AG20443 (cell line): ENCODE results near the gene AURKAIP1.
"Not testable (repeated sequence)": the region's sequence is repeated elsewhere in the genome, so short reads cannot be mapped to it uniquely, and the experiment has no call there.

Source experiments
- DNase-seq: peaks from one replicate; pipeline ENCODE4 v3.0.0; 2012; ENCODE audit warnings: low spot score, mixed read lengths

AURKAIP1 gene

DNA sequence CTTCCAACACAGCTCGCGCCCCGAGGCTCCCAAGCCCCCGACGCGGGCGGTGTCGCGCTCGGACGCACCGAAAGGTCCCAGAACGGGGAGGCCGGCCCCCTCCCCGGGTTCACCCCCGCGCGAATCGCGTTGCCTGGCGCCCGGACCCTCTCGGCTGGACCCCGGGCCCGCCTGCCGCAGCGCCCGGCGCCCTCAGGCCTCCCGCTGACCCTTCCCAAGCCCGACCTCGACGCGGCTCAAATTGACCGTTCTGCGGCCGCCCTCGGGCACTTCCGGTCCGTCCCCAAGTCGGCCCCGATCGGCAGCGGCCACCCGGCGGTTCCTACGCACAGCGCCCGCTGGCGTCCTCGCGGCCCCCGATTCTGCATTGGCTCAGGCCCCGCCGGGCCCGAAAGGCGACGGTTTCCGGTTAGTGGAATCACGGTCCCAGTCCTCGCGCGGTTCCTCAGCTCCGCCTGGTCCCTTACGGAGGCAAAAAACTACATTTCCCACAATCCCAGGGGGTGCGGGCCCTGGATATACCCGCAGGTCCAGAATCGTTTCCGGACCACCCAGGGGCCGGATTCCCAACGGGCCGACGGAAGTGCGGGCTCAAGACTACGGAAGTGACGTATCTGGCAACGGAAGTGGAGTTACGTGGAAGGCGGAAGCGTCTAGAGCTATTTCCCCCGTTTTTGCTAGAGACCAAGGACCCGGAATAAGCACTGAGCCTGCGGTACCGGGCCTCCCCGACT lies at the start of gene AURKAIP1:
TSS of gene AURKAIP1 (minus strand) at position 279 of the 734 bp plus-strand sequence. CDS start 451 bp downstream, outside the sequence.
- DNase-seq, result peak; percentile 98

DNA sequence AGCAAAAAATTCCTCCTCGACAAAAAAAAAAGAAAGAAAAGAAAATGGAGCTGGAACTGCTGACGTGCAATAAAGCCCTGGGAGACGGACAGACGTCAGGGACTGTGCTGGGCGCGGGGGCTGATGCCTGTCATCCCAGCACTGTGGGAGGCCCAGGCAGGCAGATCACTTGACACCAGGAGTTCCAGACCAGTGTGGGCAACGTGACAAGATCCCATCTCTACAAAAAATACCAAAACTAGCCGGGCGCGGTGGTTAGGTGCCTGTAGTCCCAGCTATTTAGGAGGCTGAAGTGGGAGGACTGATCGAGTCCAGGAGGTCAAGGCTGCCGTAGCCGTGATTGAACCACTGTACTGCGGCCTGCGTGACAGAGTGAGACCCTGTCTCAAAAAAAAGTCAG lies 49.7 kb upstream of the AURKAIP1 start:
- DNase-seq, result no peak

DNA sequence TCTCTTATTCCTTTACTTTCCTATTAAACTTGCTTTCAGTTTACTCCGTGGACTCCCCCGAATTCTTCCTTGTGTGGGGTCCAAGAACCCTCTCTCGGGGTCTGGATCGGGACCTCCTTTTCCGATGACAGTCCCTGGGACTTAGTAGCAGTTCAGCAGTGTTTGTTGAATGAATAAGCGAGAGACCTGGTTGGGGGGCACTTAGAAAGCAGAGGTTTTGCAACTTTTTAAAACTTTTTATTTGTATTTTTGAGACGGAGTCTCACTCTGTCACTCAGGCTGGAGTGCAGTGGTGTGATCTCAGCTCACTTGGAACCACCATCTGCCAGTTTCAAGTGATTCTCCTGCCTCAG lies 48.2 kb upstream of the AURKAIP1 start:
- DNase-seq, result no peak

DNA sequence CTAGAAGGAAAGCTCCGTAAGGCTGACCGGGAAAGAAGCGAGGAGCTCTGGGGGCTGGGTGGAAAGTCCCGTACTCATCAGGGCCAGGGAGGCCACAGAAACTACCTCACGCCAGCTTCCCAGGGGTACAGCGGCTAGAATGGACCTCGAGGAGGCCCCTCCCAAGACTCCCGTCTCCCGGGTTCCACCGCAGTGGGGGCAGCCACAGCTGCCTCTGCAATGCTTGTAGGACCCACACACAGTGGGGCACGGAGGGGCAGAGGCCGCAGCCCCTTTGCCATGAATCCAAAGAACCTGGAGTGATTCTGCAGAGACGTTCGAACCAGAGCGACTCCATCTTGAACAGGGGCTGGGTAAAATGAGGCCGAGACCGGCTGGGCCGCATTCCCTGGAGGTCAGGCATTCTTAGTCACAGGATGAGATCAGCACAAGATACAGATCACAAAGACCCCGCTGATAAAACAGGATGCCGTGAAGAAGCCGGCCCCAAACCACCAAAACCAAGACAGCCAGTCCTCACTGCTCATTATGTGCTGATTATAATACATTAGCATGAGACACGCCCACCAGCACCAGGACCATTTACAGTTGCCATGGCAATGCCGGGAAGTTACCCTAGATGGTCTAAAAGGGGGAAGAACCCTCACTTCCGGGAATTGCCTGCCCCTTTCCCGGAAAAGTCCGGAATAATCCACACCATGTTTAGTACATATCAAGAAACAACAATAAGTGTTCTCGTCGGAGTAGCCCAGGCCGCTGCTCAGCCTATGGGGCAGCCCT lies 47.6 kb upstream of the AURKAIP1 start:
- DNase-seq, result no peak

DNA sequence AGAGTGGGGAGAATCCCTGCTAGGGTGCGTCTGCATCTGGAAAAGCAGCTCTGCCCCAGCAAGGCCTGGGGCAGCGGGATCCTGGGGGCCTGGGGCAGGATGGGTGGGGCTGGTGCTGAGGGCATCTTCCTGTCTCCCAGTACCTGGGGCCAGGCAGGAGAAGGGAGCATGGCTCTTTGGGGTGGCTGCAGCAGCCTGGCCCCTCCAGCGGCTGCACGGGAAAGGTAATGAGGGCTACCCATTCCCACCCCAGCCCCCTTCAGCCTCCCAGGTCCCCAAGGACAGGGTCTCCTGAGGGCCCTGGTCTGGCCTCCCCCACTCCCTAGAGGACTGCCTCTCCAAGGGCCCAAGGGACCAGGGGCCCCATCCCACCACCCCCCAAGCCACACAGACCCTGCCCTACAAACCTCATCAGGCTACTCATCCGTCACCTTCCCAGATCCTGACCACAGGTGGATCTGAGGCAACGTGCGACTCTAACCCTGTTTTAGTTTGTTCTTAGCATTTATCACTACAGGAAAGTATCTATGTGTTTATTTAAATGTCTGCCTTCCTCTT lies 47.0 kb upstream of the AURKAIP1 start:
- DNase-seq, result no peak

DNA sequence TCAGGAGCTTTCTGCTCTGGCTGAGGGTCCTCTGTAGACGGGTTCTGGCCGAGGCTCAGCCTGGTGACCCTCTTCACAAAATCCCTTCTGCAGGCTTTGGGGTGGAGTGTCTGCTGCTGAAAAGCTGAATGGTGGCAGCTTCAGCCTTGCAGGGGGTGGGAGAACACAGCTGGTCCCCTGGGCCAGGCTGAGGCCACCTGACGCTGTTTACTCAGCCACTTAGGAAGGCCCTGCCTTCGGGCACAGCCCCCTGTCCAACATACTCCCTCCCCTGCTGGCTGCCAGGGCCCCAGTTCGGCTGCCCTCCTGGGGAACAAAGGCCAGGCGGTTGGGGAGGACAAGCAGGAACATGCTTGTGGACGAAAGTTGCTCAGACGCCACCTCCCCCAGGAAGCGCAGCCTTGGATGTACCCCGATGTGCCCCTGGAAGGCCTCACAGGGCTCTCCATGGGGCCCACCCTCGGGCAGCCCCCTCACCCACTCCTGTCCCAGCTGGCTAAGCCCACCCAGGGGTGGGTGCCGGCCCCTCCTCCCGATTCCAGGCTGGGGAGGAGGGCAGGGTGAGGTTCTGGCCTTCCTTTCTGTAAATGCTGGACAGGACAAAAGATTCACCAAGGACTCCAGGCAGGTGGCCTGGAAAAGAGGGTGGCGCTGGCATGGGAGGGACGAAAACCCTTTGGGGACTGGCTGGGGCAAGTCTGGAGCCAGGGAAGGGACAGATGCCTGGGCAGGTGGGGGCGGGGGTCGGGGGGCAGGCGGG lies 46.3 kb upstream of the AURKAIP1 start, which contains the start of gene ANKRD65:
TSS of gene ANKRD65 (minus strand) at position 130 of the 760 bp plus-strand sequence. CDS start 271 bp downstream, outside the sequence.
- DNase-seq, result no peak

DNA sequence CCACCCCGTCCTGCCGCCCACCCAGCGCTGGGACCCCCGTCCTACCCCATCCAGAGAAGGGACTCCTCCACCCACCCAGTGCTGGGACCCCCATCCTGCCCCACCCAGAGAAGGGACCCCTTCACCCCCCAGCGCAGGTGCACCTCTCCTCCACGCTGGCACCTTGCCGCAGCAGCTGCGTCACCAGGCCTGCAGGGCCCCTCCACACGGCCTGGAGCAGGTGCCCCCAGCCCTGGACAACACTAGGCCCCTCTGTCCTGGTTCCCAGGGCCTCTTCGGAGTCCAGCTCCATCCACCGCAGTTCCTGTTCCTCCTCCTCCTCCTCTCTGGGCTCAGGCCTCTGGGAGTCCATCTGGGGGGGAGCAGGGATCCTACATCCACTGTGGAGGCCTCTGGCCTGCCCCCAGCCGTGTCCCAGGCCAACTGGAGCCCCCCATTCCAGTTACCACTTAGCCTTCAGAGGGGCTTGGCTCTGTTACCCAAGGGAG lies 45.7 kb upstream of the AURKAIP1 start:
- DNase-seq, result no peak

DNA sequence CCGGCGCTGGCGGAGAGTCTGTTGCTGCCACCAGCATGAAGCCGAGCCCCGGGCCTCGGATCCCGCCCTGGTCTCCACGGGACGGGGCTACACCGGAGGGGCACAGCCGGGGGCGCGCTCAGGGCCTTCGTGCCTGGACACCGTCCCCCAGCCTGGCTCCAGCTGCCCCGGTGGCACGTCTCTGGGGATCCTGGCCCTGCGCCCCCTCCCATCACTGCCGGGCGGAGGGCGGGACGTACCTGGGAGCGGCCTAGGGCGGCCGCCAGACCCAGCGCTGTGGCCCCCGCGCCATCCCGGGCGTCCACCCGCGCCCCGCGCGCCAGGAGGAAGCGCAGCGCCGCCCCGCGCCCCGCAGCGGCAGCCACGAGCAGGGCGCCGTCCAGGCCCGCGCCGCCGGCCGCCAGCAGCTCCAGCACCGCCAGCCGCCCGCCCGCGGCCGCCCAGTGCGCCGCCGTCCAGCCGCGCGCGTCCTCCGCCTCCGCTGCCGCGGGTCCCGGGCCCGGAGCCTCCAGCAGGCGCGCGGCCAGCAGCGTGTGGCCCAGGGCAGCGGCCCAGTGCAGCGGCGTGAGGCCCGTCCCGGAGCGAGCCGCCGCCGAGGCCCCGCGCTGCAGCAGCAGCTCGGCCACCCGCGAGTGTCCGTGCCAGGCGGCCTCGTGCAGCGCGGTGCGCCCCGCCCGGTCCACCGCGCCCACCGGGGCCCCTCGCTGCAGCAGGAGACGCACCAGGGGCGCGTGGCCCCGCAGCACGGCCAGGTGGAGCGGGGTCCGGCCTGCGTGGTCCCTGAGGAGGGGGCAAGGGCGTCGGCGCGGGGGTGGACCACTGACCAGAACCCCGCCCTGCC lies 45.0 kb upstream of the AURKAIP1 start:
- peak; percentile 75 for DNase-seq

DNA sequence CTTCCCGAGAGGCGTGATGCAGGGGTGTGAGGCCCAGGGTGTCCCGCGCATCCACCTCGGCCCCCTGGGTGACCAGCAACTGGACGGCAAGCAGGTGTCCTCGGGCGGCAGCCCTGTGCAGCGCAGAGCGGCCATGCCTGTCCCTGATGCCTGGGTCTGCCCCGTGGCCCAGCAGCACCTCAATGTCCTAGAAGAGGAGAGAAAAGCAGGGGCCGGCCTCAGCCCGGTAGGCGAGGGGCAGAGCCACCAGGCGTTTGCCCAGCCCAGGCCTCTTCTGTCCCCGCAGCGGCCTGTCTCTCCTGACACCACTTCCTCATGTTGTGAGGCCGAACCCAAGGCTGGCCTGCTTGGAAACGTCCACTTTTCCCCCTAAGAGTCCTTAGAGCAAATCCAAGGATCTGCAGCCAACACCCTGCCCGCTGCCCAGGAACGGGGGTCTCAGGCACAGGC lies 44.4 kb upstream of the AURKAIP1 start:
- no peak for DNase-seq

DNA sequence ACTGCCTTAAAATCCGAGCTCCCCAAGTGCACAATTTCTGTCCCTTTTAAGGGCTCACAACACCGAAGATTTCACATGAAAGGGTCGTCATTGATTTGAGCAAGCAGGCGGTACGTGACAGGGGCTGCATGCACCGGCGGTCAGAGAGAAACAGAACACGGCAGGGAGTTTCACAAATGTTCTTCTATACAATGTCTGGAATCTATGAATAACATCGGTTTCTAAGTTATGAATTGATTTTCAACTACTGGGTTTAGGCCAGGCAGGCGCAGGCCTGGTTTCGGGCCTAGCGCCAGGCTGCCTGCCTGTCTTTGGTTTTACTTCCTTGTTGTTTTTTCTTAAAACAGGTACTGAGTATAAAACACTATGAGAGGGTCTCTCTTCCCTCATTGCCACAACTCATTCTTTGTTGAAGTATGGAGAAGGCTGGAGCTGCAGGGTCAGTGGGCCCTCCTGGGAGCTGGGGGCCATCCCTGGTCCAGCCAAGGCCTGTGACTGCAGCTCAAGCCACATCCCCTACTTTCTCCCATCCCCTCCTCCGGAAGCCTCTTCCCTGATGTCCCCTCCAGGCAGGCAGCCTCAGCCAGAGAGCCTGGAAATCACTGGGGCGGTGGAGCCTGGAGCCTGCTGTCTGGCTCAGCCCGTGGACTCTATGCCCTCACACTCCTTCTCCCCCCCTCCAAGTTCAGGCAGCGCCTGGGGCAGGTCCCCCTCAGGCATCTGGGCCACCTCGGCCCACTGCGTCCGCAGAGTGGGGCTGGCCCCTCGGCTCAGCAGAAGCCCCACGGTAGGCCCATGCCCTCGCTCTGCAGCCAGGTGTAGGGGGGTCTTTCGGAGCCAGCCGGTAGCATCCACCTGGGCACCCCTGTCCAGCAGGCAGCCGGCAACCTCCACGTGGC lies 43.7 kb upstream of the AURKAIP1 start:
- DNase-seq, result no peak

DNA sequence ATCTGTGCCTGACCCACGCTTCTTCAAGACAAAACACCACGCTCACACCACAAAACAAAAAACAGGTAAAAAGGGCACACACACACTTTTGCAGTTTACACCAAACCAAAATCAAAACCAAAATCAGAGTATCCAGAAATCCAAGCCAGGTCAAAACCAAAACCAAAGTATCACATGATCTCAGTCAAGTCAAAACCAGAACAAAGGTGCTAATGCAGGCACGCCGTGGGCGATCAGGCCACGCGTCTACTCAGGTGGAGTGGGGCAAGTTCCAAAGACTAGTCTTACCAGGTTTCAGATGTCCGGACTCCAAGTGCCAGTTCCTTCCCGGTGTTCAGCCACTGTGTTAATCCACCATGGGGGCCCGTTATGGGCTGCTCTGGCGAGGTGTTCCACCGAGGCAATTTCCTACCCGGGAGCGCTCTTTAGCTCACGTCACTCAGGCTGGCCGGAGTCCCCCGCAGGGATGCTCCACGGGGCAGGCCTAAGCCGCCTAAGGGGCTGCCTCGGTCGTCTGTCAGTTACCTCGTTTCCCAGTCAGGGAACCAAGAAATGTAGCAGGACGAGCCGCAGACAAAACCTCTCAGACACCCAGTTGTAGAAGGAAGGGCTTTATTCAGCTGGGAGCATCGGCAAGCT lies 42.9 kb upstream of the AURKAIP1 start:
- DNase-seq, result not testable (repeated sequence)

DNA sequence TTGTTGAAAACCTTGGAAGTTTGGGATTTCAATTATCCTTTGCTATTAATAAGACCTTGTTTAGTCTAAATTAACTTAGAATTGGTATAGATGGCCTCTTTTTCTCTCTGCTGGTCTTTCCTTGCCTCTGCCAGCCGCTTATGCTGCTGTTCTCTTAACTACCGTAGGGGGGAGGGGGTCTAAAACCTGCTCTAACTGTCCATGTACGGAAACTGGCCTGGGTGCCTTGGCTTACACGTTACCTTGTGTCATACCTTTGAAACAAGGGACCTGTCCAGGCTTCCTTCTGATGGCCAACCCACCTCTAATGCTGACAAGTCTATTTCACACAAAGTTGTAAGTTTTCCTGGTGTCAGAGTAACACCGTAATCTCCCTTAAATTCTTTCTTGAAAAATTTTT lies 42.4 kb upstream of the AURKAIP1 start:
- DNase-seq, result not testable (repeated sequence)

DNA sequence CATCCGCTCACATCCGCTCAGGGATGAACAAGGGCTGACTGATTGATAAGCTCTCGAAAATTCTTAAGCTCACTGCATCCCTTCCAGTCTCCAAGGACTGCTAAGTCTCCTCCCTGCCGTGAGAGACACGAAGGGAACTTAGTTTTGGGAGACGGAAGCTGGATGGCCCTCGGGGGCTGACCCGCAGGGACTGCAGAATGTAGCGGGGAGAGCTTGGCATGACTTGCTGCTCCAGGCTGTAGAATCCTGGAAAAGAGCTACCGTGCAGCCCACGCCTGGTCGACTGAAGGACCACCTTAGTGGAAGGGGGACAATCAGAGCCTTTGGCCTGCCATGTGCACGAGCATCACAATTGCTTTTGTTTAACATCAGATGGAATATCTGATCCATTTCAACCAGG lies 40.7 kb upstream of the AURKAIP1 start:
- DNase-seq, result no peak

DNA sequence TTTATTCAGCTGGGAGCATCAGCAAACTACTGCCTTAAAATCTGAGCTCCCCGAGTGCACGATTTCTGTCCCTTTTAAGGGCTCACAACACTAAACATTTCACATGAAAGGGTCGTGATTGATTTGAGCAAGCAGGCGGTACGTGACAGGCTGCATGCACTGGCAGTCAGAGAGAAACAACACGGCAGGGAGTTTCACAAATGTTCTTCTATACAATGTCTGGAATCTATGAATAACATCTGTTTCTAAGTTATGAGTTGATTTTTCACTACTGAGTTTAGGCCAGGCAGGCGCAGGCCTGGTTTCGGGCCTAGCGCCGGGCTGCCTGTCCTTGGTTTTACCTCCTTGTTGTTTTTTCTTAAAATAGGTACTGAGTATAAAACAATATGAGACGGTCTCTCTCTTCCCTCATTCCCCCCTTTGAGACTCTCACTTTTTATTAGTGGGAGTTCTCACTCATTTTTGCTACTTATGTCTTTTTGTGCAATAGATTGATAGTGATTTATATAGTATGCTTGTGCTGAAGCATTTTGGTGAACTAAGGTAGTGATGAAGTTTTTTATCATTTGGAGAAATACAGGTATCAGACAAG lies 37.4 kb upstream of the AURKAIP1 start:
- DNase-seq, result not testable (repeated sequence)

DNA sequence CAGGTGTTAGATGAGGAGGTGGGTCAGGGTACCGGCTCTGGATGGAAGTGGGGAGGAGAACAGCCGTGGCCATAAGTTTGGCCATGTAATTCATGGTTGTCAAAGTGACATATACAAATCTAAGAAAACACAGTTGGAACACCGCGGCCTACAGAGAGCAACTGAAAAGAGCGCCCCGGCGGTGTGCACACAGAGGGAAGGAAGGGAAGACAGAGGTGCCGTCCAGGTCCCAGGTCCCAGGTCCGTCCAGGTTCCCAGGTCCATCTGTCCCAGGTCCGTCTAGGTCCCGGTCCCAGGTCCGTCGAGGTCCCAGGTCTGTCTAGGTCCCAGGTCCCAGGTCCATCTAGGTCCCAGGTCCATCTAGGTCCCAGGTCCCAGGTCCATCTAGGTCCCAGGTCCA lies 36.6 kb upstream of the AURKAIP1 start:
- no peak for DNase-seq

DNA sequence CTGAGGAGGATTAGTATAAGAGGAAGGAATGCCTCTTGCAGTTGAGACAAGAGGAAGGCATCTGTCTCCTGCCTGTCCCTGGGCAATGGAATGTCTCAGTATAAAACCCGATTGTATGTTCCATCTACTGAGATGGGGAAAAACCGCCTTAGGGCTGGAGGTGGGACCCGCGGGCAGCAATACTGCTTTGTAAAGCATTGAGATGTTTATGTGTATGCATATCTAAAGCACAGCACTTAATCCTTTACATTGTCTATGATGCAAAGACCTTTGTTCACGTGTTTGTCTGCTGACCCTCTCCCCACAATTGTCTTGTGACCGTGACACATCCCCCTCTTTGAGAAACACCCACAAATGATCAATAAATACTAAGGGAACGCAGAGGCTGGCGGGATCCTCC lies 35.2 kb upstream of the AURKAIP1 start:
- DNase-seq, result not testable (repeated sequence)

DNA sequence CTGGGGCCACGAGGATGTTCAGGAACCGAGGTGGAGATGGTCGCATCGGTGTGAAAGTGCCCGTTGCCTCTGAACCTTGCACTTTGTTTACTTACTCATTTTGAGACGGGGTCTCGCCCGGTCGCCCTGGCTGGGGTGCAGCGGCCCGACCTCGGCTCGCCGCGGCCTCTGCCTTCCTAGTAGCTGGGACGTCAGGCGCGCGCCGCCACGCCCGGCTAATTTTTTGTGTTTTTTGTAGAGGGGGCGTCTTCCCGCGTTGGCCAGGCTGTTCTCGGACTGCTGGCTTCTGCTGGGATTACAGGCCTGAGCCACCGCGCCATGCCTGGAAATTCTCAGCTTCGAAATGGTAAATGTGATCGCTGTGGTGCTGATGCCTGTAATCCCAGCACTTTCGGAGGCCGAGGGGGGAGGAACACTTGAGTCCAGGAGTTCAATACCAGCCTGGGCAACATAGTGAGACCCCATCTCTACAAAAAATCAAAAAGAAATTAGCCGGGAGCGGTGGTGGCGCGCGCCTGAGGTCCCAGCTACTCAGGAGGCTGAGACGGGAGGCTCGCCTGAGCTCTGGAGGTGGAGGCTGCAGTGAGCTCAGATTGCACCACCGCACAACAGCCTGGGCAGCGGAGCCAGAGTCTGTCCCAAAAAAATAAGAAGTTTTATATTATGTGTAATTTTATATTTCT lies 32.8 kb upstream of the AURKAIP1 start:
- peak; percentile 56 for DNase-seq

DNA sequence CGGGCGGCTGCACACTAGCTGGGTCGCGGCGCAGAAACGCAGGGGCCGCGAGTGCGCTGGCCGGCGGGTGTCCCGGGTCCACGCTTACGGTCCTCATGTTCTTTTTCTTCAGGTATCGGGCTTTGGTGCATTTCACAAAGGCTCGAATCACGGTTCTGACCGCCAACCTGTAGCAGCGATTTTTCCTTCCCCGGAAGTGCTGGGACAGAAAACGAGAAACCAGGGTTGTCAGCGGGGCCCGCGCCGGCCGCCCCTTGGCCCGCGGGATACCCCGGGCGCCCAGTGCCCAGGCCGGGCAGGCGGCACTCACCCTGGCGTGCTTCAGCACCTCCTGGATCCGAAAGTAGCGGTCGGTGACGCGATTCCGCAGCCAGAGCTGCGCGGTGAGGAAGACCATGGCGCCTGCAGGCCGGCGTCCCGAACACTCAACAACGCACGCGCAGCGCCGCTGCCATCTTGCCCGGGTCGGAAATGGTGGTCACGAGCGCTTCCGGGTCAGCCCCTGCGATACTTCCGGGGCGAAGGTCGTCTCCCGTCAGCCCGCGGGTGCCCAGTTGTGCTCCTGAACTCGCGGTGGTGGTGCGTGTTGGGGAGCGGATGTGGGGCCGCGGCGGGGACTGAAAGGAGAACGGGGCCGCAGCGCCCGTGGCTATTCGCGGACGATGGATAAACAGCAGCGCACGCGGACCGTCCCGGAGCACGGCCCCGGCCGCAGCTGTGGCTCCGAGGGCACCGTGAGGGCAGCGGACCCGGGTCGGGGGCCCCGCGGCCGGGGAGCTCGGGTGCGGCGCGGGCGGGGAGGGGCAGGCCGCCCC lies 32.0 kb upstream of the AURKAIP1 start, which contains the start of gene MRPL20:
TSS of gene MRPL20 (minus strand) at position 473 of the 815 bp plus-strand sequence. CDS start at position 397, 76 bp downstream.
- peak; percentile 98 for DNase-seq
